ENCODE measurements around the gene ZNHIT3. TPM values are rescaled to one million over a fixed set of nuclear protein-coding genes. Genes with fewer than 3 reads are reported as not detected.

ZNHIT3 gene
- total RNA-seq, 2 donors from 2014 or later, result 47.9 to 57.6 TPM

DNA sequence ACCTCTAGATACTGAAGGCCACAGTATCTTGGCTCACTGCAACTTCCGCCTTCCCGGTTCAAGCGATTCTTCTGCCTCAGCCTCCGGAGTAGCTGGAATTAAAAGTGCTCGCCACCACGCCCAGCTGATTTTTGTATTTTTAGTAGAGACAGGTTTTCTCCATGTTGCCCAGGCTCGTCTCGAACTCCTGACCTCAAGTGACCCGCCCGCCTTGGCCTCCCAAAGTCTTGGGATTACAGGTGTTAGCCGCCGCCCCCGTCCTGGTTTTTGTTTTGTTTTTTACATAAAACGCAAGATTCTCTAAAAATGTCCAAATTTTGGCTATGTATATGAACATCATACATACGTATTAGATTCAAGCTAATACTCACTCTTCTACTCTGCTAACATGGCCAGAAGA is 56.3 kb downstream of the ZNHIT3 start:
- H3K27ac Mint-ChIP-seq, result no peak overlapping the region
- H3K36me3 Mint-ChIP-seq (ENCODE audit: low read depth), result peaks cover 64% of the 10 kb centered on the region
- H3K4me1 Mint-ChIP-seq, result peaks cover 9% of the 10 kb centered on the region
- no peaks in the 10 kb centered on the region for H3K27me3 Mint-ChIP-seq
- peak overlapping the region; percentile 96 for H3K4me3 Mint-ChIP-seq
- H3K9me3 Mint-ChIP-seq, result no peaks in the 10 kb centered on the region
- ATAC-seq (replicated peaks), result no peak

DNA sequence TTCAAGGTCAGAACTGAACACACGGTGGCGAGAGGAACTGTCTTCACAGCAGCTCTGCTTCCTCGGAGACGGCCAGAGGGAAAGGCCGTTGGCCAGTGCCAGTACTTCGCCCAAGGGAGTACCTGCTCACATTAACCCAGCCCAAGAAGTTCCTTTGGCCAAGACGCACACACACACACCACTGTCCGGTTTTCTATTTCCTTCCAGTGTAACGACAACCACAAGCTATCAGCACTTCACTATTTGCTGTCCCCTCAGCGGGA is 57.5 kb downstream of the ZNHIT3 start:
- Mint-ChIP-seq H3K4me1 (peaks cover 11% of the 10 kb centered on the region), H3K9me3 (no peaks in the 10 kb centered on the region), H3K27me3 (no peaks in the 10 kb centered on the region), H3K27ac (peak overlapping the region; percentile 99), H3K4me3 (peak overlapping the region; percentile 96), H3K36me3 (ENCODE audit: low read depth) (peaks cover 63% of the 10 kb centered on the region)
- ATAC-seq (replicated peaks), result no peak

- Mint-ChIP-seq H3K27me3 (no peaks in the 10 kb centered on the region), H3K9me3 (no peaks in the 10 kb centered on the region), H3K36me3 (ENCODE audit: low read depth) (peaks cover 65% of the 10 kb centered on the region), H3K4me1 (peaks cover 11% of the 10 kb centered on the region), H3K4me3 (peak within 1 kb of the TSS; percentile 96), H3K27ac (peak within 1 kb of the TSS; percentile 99)
- peak; percentile 72 for ATAC-seq (replicated peaks)
These were observed 58.0 kb downstream of the ZNHIT3 start, which contains the start of gene GGNBP2 for GRCh38 chr17:36544307-36545076. Gene GGNBP2, plus strand, starts transcription at chr17:36544919. Its CDS starts 806 bp downstream, at chr17:36545725.

GRCh38 chr17:36545077-36545464 is 58.6 kb downstream of the ZNHIT3 start:
- Mint-ChIP-seq H3K27ac (peak overlapping the region; percentile 99), H3K36me3 (ENCODE audit: low read depth) (peaks cover 65% of the 10 kb centered on the region), H3K4me3 (peak overlapping the region; percentile 96), H3K4me1 (peaks cover 6% of the 10 kb centered on the region), H3K27me3 (no peaks in the 10 kb centered on the region), H3K9me3 (no peaks in the 10 kb centered on the region)
- ATAC-seq (replicated peaks), result no peak

Other genes starting within 250 kb of the ZNHIT3 start
- gene TBC1D3I, start 222.1 kb upstream of the ZNHIT3 start, total RNA-seq, result 1 to 10 TPM in 1 of 2 donors, under 1 TPM in 1; 0.43 to 1.8 TPM
- not detected for gene TBC1D3G, start 162.8 kb upstream of the ZNHIT3 start, total RNA-seq
- not detected for gene TBC1D3H, start 98.2 kb upstream of the ZNHIT3 start, total RNA-seq
- 100 to 1,000 TPM in 1 of 2 donors, 10 to 100 TPM in 1; 98.8 to 171 TPM for gene MYO19, start 48.2 kb downstream of the ZNHIT3 start, total RNA-seq
- 10 to 100 TPM in 1 of 2 donors, 1 to 10 TPM in 1; 9.0 to 22.2 TPM for gene PIGW, start 48.3 kb downstream of the ZNHIT3 start, total RNA-seq
- gene GGNBP2, start 58.2 kb downstream of the ZNHIT3 start, total RNA-seq, result 10 to 100 TPM; 84.2 to 95.7 TPM
- 1 to 10 TPM; 3.8 to 6.4 TPM for gene DHRS11, start 105.2 kb downstream of the ZNHIT3 start, total RNA-seq
- gene MRM1, start 114.9 kb downstream of the ZNHIT3 start, total RNA-seq, result 10 to 100 TPM; 11.3 to 18.2 TPM